GM12878 (cell line): ENCODE measurements around the gene TARS3.

Source experiments
- CTCF ChIP-seq, 3 experiments: IDR thresholded peaks in 2 of 3; conservative IDR thresholded peaks in 1 of 3; 2 replicates each; pipeline ENCODE4 v1.5.1; 2011; ENCODE audit warnings: low read depth in 3 of 3, low read length in 3 of 3, mild to moderate bottlenecking in 3 of 3, control low read depth in 2 of 3, moderate library complexity in 2 of 3, inconsistent platforms in 1 of 3, mixed read lengths in 1 of 3; ENCODE audit not compliant: control insufficient read depth in 2 of 3, insufficient read depth in 1 of 3; ENCODE audit errors: extremely low read depth in 1 of 3
- EP300 ChIP-seq, 2 experiments: fragments of 150-350 bp in 1 of 2; IDR thresholded peaks; 2 replicates each; pipeline ENCODE4 v1.6.1; 2011 to 2012; ENCODE audit warnings: low read depth in 2 of 2, low read length in 2 of 2, borderline replicate concordance in 1 of 2, improper control_type of control experiment in 1 of 2, inconsistent platforms in 1 of 2; ENCODE audit not compliant: control insufficient read depth in 1 of 2
- ESRRA ChIP-seq: IDR thresholded peaks from 2 replicates; pipeline ENCODE4 v1.6.1; 2012; ENCODE audit warnings: mild to moderate bottlenecking, low read length, improper control_type of control experiment
- RFX5 ChIP-seq: IDR thresholded peaks from 2 replicates; pipeline ENCODE4 v1.6.1; 2011; ENCODE audit warnings: low read depth, low read length, improper control_type of control experiment
- TAF1 ChIP-seq: IDR thresholded peaks from 2 replicates; pipeline ENCODE4 v1.6.1; 2011; ENCODE audit warnings: mild to moderate bottlenecking, low read depth, low read length, borderline replicate concordance
- YBX1 ChIP-seq: fragments of 450-650 bp; IDR thresholded peaks from 2 replicates; pipeline ENCODE4 v1.6.1; 2016; ENCODE audit warnings: antibody characterized with exemption
- YY1 ChIP-seq: IDR thresholded peaks from 2 replicates; pipeline ENCODE4 v1.6.1; 2011; ENCODE audit warnings: low read depth, mild to moderate bottlenecking, low read length
- ZNF217 ChIP-seq: fragments of 450-650 bp; IDR thresholded peaks from 2 replicates; pipeline ENCODE4 v1.6.1; 2017; ENCODE audit warnings: antibody characterized with exemption, mild to moderate bottlenecking

GRCh38 chr15:101707983-101708382 lies 16.3 kb downstream of the TARS3 start:
- TF ChIP-seq YY1 (no peak), CTCF (IDR thresholded peaks at IDR 0.05 in 2 of 3, conservative IDR thresholded peaks at IDR 0.05 in 1 of 3; ENCODE audit: control insufficient read depth in 2 of 3, extremely low read depth in 1 of 3, insufficient read depth in 1 of 3, low read depth in 3 of 3, low read length in 3 of 3) (no peak), ZNF217 (no peak), ESRRA (no peak), TAF1 (no peak), EP300 (IDR thresholded peaks at IDR 0.05; ENCODE audit: borderline replicate concordance in 1 of 2, control insufficient read depth in 1 of 2, low read depth in 2 of 2, low read length in 2 of 2) (no peak), YBX1 (no peak), RFX5 (no peak)
